ENCODE measurements around the gene SBDS.
"Not testable (repeated sequence)": the region's sequence is repeated elsewhere in the genome, so short reads cannot be mapped to it uniquely, and the experiment has no call there.

SBDS gene

GRCh38 chr7:66995050-66995776, at the start of gene SBDS:
Gene SBDS, minus strand, starts transcription at chr7:66995586. Its CDS starts 169 bp downstream, at chr7:66995417.
- DNase-seq = peak; percentile 99

GRCh38 chr7:67043559-67043930, 48.2 kb upstream of the SBDS start:
- DNase-seq = not testable (repeated sequence)

- DNase-seq = peak; percentile 55
These were observed 47.6 kb upstream of the SBDS start for GRCh38 chr7:67042781-67043558.

GRCh38 chr7:67040832-67041231, 45.4 kb upstream of the SBDS start:
- DNase-seq = not testable (repeated sequence)

GRCh38 chr7:67036432-67037395, 41.3 kb upstream of the SBDS start:
- peak; percentile 84 for DNase-seq

- DNase-seq = peak; percentile 75
These were observed 37.9 kb upstream of the SBDS start for GRCh38 chr7:67033251-67033650.

- DNase-seq = not testable (repeated sequence)
These were observed 36.3 kb upstream of the SBDS start for GRCh38 chr7:67031685-67032084.

- not testable (repeated sequence) for DNase-seq
These were observed 30.1 kb upstream of the SBDS start for GRCh38 chr7:67025459-67025858.

- no peak for DNase-seq
These were observed 27.1 kb upstream of the SBDS start for GRCh38 chr7:67022511-67022910.

- DNase-seq = no peak
These were observed 25.9 kb upstream of the SBDS start for GRCh38 chr7:67021260-67021659.

- peak; percentile 57 for DNase-seq
These were observed 24.4 kb upstream of the SBDS start for GRCh38 chr7:67019562-67020390.

GRCh38 chr7:67018940-67019339, 23.6 kb upstream of the SBDS start:
- DNase-seq = no peak

GRCh38 chr7:67017971-67018370, 22.6 kb upstream of the SBDS start:
- not testable (repeated sequence) for DNase-seq

- DNase-seq = not testable (repeated sequence)
These were observed 18.8 kb upstream of the SBDS start for GRCh38 chr7:67014076-67014622.

- not testable (repeated sequence) for DNase-seq
These were observed 14.3 kb upstream of the SBDS start for GRCh38 chr7:67009677-67010076.

- no peak for DNase-seq
These were observed 12.9 kb upstream of the SBDS start for GRCh38 chr7:67008260-67008659.

- DNase-seq = no peak
These were observed 11.6 kb upstream of the SBDS start for GRCh38 chr7:67006965-67007364.

GRCh38 chr7:67004145-67004544, 8.8 kb upstream of the SBDS start:
- DNase-seq = not testable (repeated sequence)

GRCh38 chr7:67000601-67001258, 5.3 kb upstream of the SBDS start:
- not testable (repeated sequence) for DNase-seq

GRCh38 chr7:66996444-66997191, 1.2 kb upstream of the SBDS start, which contains the start of gene TYW1:
Gene TYW1, plus strand, starts transcription at chr7:66996833. Its CDS starts 146 bp downstream, at chr7:66996979.
- DNase-seq = peak; percentile 99

Data from NCI-H82 (cell line).